GM21515 (cell line): ENCODE data around the gene MAU2.
A peak's percentile ranks its signal among the peaks of the same experiment; 100 is the strongest.
"Not testable (repeated sequence)": the region's sequence is repeated elsewhere in the genome, so short reads cannot be mapped to it uniquely, and the experiment has no call there.

ENCODE experiments used
- ATAC-seq: cut with Tn5 transposase; IDR thresholded peaks from one replicate; pipeline ENCODE4 v1.9.1; 2021; ENCODE audit not compliant: unreplicated experiment

MAU2 gene

DNA sequence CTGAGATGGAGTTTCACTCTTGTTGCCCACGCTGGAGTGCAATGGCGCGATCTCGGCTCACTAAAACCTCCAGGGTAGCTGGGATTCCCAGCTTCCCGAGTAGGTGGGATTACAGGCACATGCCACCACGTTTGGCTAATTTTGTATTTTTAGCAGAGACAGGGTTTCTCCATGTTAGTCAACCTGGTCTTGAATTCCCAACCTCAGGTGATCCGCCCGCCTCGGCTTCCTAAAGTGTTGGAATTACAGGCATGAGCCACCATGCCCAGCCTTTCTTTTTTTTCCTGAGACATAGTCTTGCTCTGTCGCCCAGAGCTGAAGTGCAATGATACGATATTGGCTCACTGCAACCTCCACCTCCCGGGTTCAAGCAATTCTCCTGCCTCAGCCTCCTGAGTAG is 59.7 kb downstream of the MAU2 start:
- ATAC-seq: not testable (repeated sequence)

DNA sequence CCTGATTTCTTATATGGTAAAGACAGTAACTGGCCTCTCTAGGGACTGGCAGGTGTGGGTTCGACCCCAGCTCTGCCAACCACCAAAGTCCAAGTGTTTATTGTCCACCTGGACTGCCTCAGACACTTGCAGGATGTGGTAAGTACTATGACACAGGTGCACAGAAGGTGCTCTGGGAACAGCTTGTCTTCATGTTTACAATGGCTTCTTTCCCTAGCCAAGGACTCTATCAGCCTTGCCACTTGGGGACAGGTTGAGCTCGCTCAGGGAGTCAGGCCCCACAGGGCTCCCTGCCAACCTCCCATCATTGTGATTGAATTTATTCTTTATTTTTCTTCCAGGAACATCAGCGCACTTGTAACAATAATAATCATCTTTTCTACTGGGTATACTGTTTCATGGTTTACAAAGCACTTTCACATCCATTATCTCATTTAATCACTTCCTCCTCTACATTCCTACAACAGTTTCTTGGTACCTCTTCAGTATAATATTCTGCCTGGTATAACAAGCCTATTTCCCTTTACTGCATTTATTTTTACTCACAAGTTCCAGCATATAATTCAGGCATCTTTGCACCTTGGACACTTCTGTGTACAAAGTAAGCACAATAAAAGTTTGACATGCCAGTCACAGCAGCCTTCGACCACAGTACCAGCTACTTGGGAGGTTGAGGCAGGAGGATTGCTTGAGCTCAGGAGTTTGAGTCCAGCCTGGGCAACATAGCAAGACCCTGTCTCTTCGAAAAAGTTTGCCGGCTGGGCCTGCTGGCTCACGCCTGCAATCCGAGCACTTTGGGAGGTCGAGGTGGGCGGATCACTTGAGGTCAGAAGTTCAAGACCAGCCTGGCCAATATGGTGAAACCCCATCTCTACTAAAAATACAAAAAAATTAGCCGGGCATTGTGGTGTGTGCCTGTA is 60.6 kb downstream of the MAU2 start:
- no peak for ATAC-seq

GRCh38 chr19:19382118-19382517 is 61.5 kb downstream of the MAU2 start:
- ATAC-seq: no peak

DNA sequence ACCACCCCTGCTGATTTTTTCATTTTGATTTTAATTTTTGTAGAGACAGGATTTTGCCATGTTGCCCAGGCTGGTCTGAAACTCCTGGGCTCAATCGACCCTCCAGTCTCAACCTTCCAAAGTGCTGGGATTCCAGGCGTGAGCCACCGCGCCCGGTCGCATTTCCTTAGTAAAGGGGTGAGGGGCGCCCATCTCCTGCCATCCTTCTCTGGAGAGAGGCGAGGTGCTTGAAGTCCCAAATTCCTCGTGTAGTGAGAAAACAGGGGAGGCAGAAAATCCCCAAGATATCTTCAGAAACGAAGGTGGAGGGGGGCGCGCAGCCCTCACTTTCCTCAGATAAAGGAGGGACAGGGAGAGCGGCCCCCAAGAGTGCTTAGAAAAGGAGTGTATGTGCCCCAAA is 63.9 kb downstream of the MAU2 start:
- ATAC-seq: no peak

DNA sequence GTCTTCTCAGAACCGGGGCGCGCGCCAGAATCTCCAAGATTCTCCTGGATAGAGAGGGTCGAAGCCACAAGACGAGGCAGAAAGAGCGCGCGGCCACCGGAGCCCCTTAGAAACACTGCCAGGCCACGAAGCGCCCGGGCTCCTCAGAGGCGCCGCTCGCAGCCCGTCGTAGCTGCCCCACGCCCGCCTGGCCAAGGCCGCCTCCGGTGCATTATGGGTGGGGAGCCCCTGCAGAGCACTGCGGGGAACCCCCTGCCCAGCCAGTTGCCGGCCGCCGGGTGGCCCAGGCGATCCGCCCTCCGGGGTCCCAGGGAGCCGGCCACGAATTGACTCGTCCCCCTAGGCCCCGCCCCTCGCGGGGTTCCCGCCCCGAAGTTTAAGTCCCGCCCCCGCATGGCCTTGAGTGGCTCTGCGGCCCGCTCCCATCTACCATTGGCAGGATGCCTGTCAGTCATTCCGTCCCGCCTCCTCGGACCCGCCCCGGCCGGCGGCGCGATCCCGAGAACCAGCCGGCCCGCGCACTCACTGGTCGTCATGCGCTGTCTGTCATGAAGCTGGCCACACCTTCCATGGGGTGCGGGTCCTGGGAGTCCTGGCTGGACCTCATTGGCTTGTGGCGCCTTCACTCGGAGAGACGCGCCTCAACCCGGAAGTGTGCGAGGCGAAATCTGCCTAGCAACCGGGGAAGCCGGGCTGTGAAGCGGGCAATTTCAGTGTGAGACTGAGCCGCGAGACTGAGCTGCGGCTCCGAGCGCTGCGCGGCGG is 64.7 kb downstream of the MAU2 start:
- peak; percentile 89 for ATAC-seq

GRCh38 chr19:19385896-19386869 is 65.6 kb downstream of the MAU2 start:
- ATAC-seq: peak; percentile 25

- ATAC-seq: no peak
Observed at GRCh38 chr19:19387108-19387507, 66.5 kb downstream of the MAU2 start.

DNA sequence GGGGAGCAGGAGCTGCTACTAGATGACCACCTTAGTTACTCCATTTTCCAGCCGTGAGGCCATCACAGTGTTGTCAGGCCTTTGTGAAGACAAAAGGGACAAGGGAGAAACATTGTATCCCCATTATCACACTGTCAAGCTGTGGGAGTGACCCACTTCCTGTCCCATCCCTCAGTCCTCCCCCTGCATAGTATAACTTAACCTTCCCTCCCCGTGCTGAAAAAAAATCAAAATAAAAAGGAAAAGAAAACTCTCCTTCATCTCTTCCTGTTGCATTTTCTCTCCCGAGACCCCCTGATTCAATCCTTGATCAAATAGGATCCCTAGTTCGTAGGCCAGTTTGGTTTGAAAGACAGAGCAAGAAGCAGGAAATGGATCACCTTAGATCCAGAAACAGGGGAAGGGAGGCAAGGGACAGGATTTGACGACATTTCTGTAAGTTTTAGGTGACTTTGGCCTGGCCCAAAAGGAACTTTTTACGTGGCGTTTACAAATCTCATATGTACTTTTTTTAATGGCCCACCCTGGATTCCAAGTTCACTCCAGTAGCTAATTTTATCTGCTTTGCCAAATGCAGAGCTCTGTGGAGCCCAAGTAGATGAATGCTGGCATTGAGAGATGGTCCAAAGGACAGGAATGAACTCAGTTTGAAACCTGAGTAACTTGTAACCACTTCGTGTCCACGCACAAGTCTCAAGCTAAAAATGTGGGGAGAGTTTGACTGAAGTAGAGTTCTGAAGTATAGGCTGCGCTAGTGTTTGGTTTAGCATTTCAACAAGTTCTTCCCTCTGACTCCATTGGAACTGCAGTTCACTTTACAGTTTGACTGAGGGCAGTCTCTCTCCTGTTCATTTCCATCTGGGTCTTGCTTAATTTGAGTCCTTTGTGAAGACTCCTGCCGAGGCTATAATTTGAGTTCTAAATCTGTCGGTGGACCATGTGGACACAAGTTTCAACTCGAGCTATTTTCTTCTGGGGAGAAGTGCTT is 68.2 kb downstream of the MAU2 start:
- no peak for ATAC-seq

DNA sequence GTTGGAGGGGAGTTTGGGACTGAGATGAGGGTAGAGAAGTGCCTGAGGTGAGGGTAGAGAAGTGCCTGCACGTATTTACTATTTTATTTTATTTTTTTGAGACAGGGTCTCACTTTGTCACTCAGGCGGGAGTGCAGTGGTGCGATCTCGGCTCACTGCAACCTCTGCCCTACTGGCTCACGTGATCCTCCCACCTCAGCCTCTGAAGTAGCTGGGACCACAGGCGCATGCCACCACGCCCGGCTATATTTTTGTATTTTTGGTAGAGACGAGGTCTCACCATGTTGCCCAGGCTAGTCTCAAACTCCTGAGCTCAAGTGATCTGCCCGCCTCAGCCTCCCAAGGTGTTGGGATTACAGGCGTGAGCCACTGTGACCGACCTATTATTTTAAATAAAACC is 69.1 kb downstream of the MAU2 start:
- ATAC-seq: not testable (repeated sequence)

DNA sequence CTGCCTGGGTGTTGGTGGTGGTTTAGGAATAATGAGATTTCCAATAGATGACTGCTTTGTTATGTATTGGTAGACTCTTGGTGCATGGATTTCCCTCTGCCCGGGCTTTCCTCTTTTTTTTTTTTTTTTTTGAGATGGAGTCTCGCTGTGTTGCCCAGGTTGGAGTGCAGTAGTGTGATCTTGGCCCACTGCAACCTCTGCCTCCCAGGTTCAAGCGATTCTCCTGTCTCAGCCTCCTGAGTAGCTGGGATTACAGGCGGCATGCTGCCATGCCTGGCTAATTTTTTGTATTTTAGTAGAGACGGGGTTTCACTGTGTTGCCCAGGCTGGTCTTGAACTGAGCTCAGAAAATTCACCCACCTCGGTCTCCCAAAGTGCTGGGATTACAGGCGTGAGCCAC is 73.7 kb downstream of the MAU2 start:
- ATAC-seq: not testable (repeated sequence)

- no peak for ATAC-seq
Observed at GRCh38 chr19:19399733-19400433, 79.3 kb downstream of the MAU2 start.

DNA sequence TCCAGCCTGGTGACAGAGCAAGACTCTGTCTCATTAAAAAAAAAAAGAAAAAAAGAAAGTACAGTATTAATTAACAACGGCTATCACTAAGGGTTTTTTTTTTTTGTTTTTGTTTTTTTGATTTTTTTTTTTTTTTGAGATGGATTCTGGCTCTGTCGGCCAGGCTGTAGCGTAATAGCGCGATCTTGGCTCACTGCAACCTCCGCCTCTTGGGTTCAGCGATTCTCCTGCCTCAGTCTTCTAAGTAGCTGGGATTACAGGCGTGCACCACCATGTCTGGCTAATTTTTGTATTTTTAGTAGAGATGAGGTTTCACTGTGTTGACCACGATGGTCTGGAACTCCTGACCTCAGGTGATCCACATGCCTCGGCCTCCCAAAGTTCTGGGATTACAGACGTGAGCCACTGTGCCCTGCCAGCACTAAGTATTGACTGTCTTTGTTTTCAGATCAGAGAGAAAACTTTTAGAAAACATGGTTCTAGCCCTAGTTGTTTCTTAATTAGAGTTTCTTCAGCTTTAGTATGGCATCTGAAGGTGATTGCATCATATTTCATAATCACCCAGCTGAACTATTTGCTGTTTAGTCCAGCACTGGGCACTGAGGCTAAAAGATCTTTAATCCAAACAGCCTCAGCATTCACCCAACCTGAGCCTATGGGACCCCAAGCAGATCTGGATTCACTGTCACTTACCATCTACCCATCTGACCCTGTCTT is 82.2 kb downstream of the MAU2 start:
- ATAC-seq: no peak

GRCh38 chr19:19403373-19403901 is 82.8 kb downstream of the MAU2 start:
- no peak for ATAC-seq

GRCh38 chr19:19404879-19405860 is 84.5 kb downstream of the MAU2 start, which contains the start of gene GATAD2A:
TSS of gene GATAD2A (plus strand) at chr19:19405675. CDS start at chr19:19465346, 59,671 bp downstream.
- ATAC-seq: peak; percentile 66

DNA sequence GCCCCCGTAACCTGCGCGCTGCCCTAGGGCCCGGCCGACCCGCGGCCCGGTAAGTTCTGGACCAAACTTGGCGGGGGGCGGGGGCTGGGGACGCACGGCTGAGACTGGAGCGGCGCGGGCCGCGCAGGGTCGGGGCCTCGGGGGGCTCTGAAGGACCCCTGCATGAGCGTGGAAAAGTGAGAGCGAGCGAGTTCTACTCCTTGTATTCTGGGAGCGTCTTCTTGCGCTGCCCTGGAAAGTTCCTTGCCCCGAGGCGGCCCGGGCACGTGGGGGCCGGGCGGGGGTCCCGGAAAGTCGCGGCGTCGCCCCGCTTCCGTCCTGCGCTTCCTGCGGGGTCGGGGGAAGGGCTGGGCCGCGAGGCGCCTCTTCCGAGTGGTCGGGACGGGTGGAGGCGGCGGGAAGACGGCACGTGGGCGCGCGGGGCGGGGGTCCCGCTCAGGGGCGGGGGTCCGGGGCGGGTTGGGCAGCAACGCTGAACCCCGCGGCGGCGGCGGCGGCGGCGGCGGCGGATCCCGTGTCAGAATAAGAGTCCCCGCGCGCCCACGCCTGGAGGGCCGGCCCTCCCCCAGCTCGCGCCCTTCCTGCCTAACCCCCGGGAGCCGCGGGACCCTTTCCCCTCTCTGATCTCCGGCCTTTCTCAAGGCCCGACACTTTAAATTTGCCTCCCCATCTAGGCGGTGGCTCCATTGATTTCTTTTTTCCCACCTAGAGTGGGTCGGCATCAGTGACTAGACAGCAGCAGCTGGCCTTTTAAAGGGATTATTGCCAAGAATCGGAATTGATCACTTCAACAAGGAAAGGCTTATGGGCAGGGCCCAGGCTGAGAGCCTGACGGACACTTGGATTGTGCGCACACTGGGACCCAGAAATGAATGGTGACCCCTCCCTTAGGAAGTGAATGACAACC is 85.6 kb downstream of the MAU2 start:
- peak; percentile 17 for ATAC-seq
